HG03520 (cell line): ENCODE results near the gene OR14I1.
"Not testable (repeated sequence)": the region's sequence is repeated elsewhere in the genome, so short reads cannot be mapped to it uniquely, and the experiment has no call there.

ENCODE experiments used
- ATAC-seq: cut with Tn5 transposase; IDR thresholded peaks from one replicate; pipeline ENCODE4 v1.9.1; 2021; ENCODE audit warnings: mild to moderate bottlenecking, moderate library complexity; ENCODE audit not compliant: unreplicated experiment

OR14I1 gene

GRCh38 chr1:248688527-248689298 lies 13.9 kb downstream of the OR14I1 start:
- ATAC-seq = peak; percentile 57

GRCh38 chr1:248686815-248687214 lies 15.8 kb downstream of the OR14I1 start:
- ATAC-seq = peak; percentile 83

- no peak for ATAC-seq
Observed at GRCh38 chr1:248681651-248682050, 20.9 kb downstream of the OR14I1 start.

- ATAC-seq = no peak
Observed at GRCh38 chr1:248670003-248670402, 32.6 kb downstream of the OR14I1 start.

- ATAC-seq = peak; percentile 93
Observed at GRCh38 chr1:248663453-248664328, 38.9 kb downstream of the OR14I1 start.

- ATAC-seq = not testable (repeated sequence)
Observed at GRCh38 chr1:248656797-248657196, 45.8 kb downstream of the OR14I1 start.

- peak; percentile 59 for ATAC-seq
Observed at GRCh38 chr1:248655354-248655753, 47.2 kb downstream of the OR14I1 start, which contains the start of gene OR2T27. Gene OR2T27 (minus strand): TSS chr1:248655528. CDS start chr1:248650884, 4,644 bp downstream.
